ENCODE results near the gene DIPK1A. TPM values are rescaled to one million over a fixed set of nuclear protein-coding genes. Genes with fewer than 3 reads are reported as not detected.

Gene DIPK1A
- polyA plus RNA-seq, 2 of the 4 experiments (the other 2 are of a cell fraction): 12.4 to 21.1 TPM

DNA sequence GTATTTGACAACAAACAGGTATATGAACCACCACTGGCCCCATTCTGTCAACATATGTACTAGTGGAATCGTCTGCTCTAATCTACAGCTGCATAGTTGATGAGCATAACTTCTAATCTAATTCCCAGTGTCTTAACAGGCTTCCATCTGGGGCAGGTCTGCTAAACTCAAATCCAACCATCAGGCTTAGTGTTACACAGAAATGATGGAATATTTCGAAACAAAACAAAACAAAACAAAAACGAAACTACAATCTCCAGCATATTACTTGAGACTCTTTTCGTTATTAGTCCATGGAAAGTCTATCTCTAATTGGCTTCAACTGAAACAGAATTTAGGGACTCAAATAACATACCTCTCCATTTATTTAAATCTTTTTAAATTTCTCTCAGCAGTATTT lies 37.6 kb downstream of the DIPK1A start (continued):
- TF ChIP-seq KDM1A (IDR thresholded peaks at IDR 0.05; ENCODE audit: low read depth) (no peak), JUN (IDR thresholded peaks at IDR 0.05) (no peak), GATA3 (IDR thresholded peaks at IDR 0.05; ENCODE audit: borderline replicate concordance) (no peak)

DNA sequence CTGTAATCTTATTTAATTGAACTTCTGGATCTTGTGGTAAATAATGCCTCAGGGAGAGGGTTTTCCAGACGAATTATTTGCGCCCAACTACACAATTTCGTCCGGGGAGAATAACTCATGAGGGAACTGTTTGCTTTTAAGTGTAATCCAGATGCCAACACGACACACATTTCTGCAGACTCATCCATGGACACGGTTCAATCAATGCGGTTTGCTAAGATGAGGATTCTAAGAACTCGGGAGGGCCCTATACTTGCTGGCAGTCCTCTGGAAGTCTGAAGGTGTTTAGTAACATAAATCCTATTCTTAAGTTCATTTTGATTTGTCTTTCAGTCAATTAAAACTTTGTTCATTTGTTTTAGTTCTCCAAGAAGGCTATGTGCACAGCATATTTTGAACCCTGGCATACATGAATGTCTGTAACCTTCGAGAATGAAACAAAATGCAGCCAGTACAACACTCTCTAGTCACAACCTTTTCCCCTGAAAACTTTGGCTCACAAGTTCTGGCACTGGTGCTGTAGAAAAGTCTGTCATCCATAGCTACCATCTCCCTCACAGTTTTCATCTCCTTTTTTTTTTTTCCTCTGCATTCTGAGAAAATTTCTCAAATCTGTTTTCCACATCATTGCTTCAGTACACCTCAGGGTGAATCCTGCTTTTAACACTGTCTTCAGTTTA lies 38.8 kb downstream of the DIPK1A start:
- Histone ChIP-seq H3K9me3 (no peaks in the 10 kb centered on the region), H3K4me2 (peak overlapping the region; percentile 81), H3K4me3 (peak overlapping the region; percentile 15; the same call in 1 of the 3 replicates), H3K27ac (peak overlapping the region; percentile 79 to 88), H3K4me1 (peaks cover 38% of the 10 kb centered on the region)
- FAIRE-seq (no peak), ATAC-seq (peak; percentile 71 to 80; a peak in 3 of 6 replicates), DNase-seq (ENCODE audit: low read depth in 1 of 2, low spot score in 1 of 2) (peak; percentile 27 to 72)
- POLR2A ChIA-PET: no interaction called here
- CTCF ChIA-PET: no interaction called here
- WGBS (ENCODE audit: missing lambda C conversion rate): 1% methylated on average over 9 of the region's 9 CpGs
- TF ChIP-seq MAFK (IDR thresholded peaks at IDR 0.05; ENCODE audit: partially characterized antibody) (peak; percentile 56), NFE2L2 (conservative IDR thresholded peaks at IDR 0.05; ENCODE audit: low read length) (0 out of 2 replicates have a peak, but pooled peaks have one; percentile 4), CHD2 (IDR thresholded peaks at IDR 0.05; ENCODE audit: low read length, partially characterized antibody) (no peak), MYC (IDR thresholded peaks at IDR 0.05; ENCODE audit: borderline replicate concordance, low read length) (no peak), RARB (CRISPR knock-in tag; IDR thresholded peaks at IDR 0.05) (no peak), TFCP2L1 (CRISPR knock-in tag; IDR thresholded peaks at IDR 0.05) (no peak), NPAS2 (CRISPR knock-in tag; IDR thresholded peaks at IDR 0.05; ENCODE audit: borderline replicate concordance) (no peak), HOXB13 (CRISPR knock-in tag; IDR thresholded peaks at IDR 0.05; ENCODE audit: low read depth) (no peak)
- TF ChIP-seq, protein P1, sequence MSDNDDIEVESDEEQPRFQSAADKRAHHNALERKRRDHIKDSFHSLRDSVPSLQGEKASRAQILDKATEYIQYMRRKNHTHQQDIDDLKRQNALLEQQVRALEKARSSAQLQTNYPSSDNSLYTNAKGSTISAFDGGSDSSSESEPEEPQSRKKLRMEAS (IDR thresholded peaks at IDR 0.05): no peak

DNA sequence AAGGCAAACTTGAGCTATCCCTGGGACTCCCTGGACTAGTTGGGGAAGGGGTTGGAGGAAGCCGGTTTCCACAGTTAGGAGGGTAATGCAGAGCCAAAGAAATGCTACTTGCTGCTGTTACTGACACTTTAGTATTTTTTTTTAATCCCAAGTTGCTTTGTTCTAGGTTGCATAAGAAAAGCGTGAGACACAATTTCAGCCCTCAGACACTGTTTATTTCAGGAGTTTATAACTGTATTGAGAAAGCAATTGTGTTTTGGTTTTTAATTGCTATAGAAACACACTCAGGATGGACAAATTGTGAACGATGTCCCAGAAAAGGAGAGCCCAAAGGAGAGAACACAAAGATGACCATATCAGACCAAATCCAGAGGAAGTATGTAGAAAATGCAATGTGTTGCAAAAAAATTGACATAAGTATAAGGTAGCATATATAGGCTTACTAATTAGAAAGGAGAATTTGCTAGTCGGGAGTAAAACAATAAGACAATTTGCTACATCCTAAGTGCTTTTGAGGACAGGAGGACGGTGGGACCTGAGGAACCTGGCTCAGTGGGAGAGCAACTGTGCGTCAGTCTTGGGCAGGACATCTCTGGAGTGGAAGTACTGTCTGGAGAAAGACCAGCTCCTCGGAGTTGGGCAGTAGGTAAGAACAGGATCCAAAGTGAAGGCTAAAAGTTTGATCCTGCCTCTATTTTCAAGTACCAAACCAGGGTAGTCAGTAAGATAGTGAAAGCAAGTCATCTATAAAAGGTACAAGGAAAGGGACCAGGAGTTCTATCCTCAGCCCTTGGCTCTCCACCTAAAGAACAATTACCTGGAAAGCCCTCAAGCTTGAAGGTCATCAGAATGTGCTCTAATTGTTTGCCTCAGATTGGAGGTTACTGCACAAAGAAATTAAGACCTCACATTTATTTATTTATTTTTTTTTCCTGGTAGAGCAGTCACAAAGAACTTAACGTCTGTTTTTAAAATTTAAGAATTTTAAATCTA lies 39.9 kb downstream of the DIPK1A start:
- 77% methylated on average over 8 of the region's 8 CpGs for WGBS (ENCODE audit: missing lambda C conversion rate)
- ChIA-PET POLR2A (no interaction called here), CTCF (no interaction called here)
- no peaks in the 10 kb centered on the region for H3K9me3 ChIP-seq
- H3K27ac ChIP-seq: peak overlapping the region; percentile 76 to 79
- peaks cover 49% of the 10 kb centered on the region for H3K4me1 ChIP-seq
- ATAC-seq: no peak
- H3K4me3 ChIP-seq: no peak overlapping the region
- H3K4me2 ChIP-seq: peak overlapping the region; percentile 81
- no peak for TF ChIP-seq MYC (IDR thresholded peaks at IDR 0.05; ENCODE audit: borderline replicate concordance, low read length)
- TF ChIP-seq RAD21 (conservative IDR thresholded peaks at IDR 0.05 in 1 of 2, IDR thresholded peaks at IDR 0.05 in 1 of 2): no peak
- no peak for TF ChIP-seq FOSL2 (IDR thresholded peaks at IDR 0.05)
- no peak for TF ChIP-seq FOSL2 (CRISPR knock-in tag; IDR thresholded peaks at IDR 0.05)
- TF ChIP-seq, protein P2, sequence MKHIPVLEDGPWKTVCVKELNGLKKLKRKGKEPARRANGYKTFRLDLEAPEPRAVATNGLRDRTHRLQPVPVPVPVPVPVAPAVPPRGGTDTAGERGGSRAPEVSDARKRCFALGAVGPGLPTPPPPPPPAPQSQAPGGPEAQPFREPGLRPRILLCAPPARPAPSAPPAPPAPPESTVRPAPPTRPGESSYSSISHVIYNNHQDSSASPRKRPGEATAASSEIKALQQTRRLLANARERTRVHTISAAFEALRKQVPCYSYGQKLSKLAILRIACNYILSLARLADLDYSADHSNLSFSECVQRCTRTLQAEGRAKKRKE (CRISPR knock-in tag; IDR thresholded peaks at IDR 0.05; ENCODE audit: low read depth): no peak
- TF ChIP-seq GATA3 (IDR thresholded peaks at IDR 0.05; ENCODE audit: borderline replicate concordance): no peak
- TF ChIP-seq TFCP2L1 (CRISPR knock-in tag; IDR thresholded peaks at IDR 0.05): no peak
- no peak for FAIRE-seq
- no peak for DNase-seq (ENCODE audit: low read depth in 1 of 2, low spot score in 1 of 2)

DNA sequence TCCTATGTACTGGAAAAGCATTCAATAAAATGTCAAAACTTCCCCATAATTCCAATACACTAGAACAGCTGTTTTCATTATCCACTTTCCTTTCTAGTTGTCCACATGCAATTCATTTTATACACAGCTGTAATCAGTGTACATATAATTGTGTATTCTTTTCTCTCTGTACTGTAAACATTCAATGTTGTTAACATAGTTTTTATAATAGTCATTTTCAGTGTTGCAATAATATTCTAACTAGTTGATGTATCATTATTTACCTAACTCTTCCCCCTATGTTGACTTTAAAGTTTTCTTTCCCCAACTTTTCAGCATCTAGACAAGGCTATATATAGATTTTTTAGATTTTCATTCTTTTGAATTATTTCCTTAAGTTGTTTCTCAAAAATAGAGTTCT lies 44.4 kb downstream of the DIPK1A start:
- ChIA-PET CTCF (interaction anchor here (1.1 to 1.8 kb wide), 2 partner anchors 58 kb away, joined by 4 read pairs; no protein-coding TSS in a partner anchor), POLR2A (no interaction called here)
- peaks cover 44% of the 10 kb centered on the region for H3K4me1 ChIP-seq
- H3K4me3 ChIP-seq: no peak overlapping the region
- TF ChIP-seq RAD21 (conservative IDR thresholded peaks at IDR 0.05 in 1 of 2, IDR thresholded peaks at IDR 0.05 in 1 of 2) (no peak), RFX5 (IDR thresholded peaks at IDR 0.05) (no peak), FOXS1 (CRISPR knock-in tag; IDR thresholded peaks at IDR 0.05) (no peak), TFCP2L1 (CRISPR knock-in tag; IDR thresholded peaks at IDR 0.05) (no peak), HOXB13 (CRISPR knock-in tag; IDR thresholded peaks at IDR 0.05; ENCODE audit: low read depth) (no peak), FOSL2 (IDR thresholded peaks at IDR 0.05) (no peak), FOSL2 (CRISPR knock-in tag; IDR thresholded peaks at IDR 0.05) (peak; percentile 82), RARB (CRISPR knock-in tag; IDR thresholded peaks at IDR 0.05) (no peak), HOXA7 (CRISPR knock-in tag; IDR thresholded peaks at IDR 0.05) (no peak), NR3C1 (IDR thresholded peaks at IDR 0.05) (no peak), JUNB (IDR thresholded peaks at IDR 0.05) (peak; percentile 57), CEBPB (IDR thresholded peaks at IDR 0.05) (peak in 1 of 2 experiments; percentile 82; a peak in 2 of 4 replicates), JUN (IDR thresholded peaks at IDR 0.05) (no peak), GATA3 (IDR thresholded peaks at IDR 0.05; ENCODE audit: borderline replicate concordance) (peak; percentile 30; the same call in 1 of the 2 replicates)
- TF ChIP-seq, protein P1 (IDR thresholded peaks at IDR 0.05): no peak
- TF ChIP-seq, protein P2 (CRISPR knock-in tag; IDR thresholded peaks at IDR 0.05; ENCODE audit: low read depth): no peak
- DNase-seq (ENCODE audit: low read depth in 1 of 2, low spot score in 1 of 2) (no peak), FAIRE-seq (no peak), ATAC-seq (peak in 1 of 2 experiments; percentile 59; a peak in 3 of 6 replicates)
- H3K4me2 ChIP-seq: peak overlapping the region; percentile 58
- H3K9me3 ChIP-seq: no peaks in the 10 kb centered on the region
- 0 out of 6 replicates have a peak overlapping the region, but pooled peaks of 1 of the 2 experiments have one; percentile 12 for H3K27ac ChIP-seq
